Activated CD8-positive, alpha-beta T cell treated with anti-CD3 and anti-CD28 coated beads for 36 hours (primary cell): Measurements from ENCODE around the gene ESRP2. TPM values are rescaled to one million over a fixed set of nuclear protein-coding genes. Genes with fewer than 3 reads are reported as not detected.

Experiments
- ATAC-seq: fragments of 200-7000 bp; cut with Tn5 transposase; one replicate; pipeline ENCODE4 v1.10.0; 2021; ENCODE audit warnings: mild to moderate bottlenecking, moderate library complexity
- CTCF ChIA-PET: fragments of 350-600 bp; sonication (Branson Sonifier 250); formaldehyde crosslinking; loops from one replicate; lab custom pipeline; 2021; ENCODE audit warnings: antibody characterized with exemption; lab: Charles Lee
- POLR2A ChIA-PET: fragments of 350-600 bp; sonication (Branson Sonifier 250); formaldehyde crosslinking; loops from one replicate; lab custom pipeline; 2021; ENCODE audit warnings: antibody characterized with exemption; lab: Charles Lee
- DNase-seq: peaks from one replicate; pipeline ENCODE4 v3.0.0-alpha.2; 2020
- H3K27ac Mint-ChIP-seq: one replicate; pipeline ENCODE4 v1.8.0; 2021; ENCODE audit warnings: mild to moderate bottlenecking, mixed read lengths
- H3K27me3 Mint-ChIP-seq: one replicate; pipeline ENCODE4 v1.8.0; 2021; ENCODE audit warnings: mixed read lengths
- H3K36me3 Mint-ChIP-seq: one replicate; pipeline ENCODE4 v1.8.0; 2021; ENCODE audit warnings: low read depth, mixed read lengths
- H3K4me1 Mint-ChIP-seq: one replicate; pipeline ENCODE4 v1.8.0; 2021; ENCODE audit warnings: low read depth, mixed read lengths
- H3K4me3 Mint-ChIP-seq: one replicate; pipeline ENCODE4 v1.8.0; 2021; ENCODE audit warnings: mild to moderate bottlenecking, moderate library complexity, mixed read lengths
- H3K9me3 Mint-ChIP-seq: one replicate; pipeline ENCODE4 v1.8.0; 2021; ENCODE audit warnings: mixed read lengths
- CTCF ChIP-seq: fragments of 200-600 bp; IDR thresholded peaks from one replicate; pipeline ENCODE4 v1.8.0; 2022; ENCODE audit warnings: antibody characterized with exemption, mild to moderate bottlenecking
- intact Hi-C: fragments of 100-400 bp; cut with micrococcal nuclease; formaldehyde crosslinking; loops from one replicate; pipeline ENCODE4 v1.10.0; 2022
- total RNA-seq, 2 experiments: library from RNA; stranded (reverse); gene quantifications; one replicate each; pipeline ENCODE4 v1.2.3, GENCODE V29; 2021

ESRP2 gene
- total RNA-seq, 2 experiments from 2014 or later = 0.65 to 0.77 TPM

- ChIA-PET CTCF (interaction anchor here (0.6 to 9.0 kb wide), 4 partner anchors 13 to 372 kb away, joined by 3 to 444 read pairs (median 4); partner anchors contain the start of gene PLA2G15), POLR2A (interaction anchor here (0.6 to 3.8 kb wide), 4 partner anchors 13 to 148 kb away, joined by 3 to 22 read pairs (median 7); partner anchors contain the start of genes PLA2G15, PRMT7 and SLC7A6OS)
- Mint-ChIP-seq H3K4me3 (no peak overlapping the region), H3K36me3 (peaks cover 4% of the 10 kb centered on the region), H3K27ac (no peak overlapping the region), H3K9me3 (no peaks in the 10 kb centered on the region), H3K27me3 (no peaks in the 10 kb centered on the region), H3K4me1 (peaks cover 13% of the 10 kb centered on the region)
- intact Hi-C loops = no loop called here
- DNase-seq (no peak), ATAC-seq (no peak)
- TF ChIP-seq CTCF = no peak
Measured at GRCh38 chr16:68257906-68258800, 22.2 kb upstream of the ESRP2 start.

- H3K9me3 Mint-ChIP-seq = no peaks in the 10 kb centered on the region
Measured at GRCh38 chr16:68257251-68257905, 21.5 kb upstream of the ESRP2 start.

GRCh38 chr16:68255712-68256111 lies 19.8 kb upstream of the ESRP2 start:
- ATAC-seq (no peak), DNase-seq (no peak)
- peaks cover 5% of the 10 kb centered on the region for H3K36me3 Mint-ChIP-seq
- H3K4me1 Mint-ChIP-seq = peaks cover 4% of the 10 kb centered on the region
- no peak for TF ChIP-seq CTCF
- H3K4me3 Mint-ChIP-seq = no peak overlapping the region
- ChIA-PET CTCF (interaction anchor here (2.1 to 2.2 kb wide), 2 partner anchors 8 to 73 kb away, joined by 7 read pairs; partner anchors contain the start of gene SLC7A6), POLR2A (no interaction called here)
- H3K27ac Mint-ChIP-seq = no peak overlapping the region
- no peaks in the 10 kb centered on the region for H3K27me3 Mint-ChIP-seq
- intact Hi-C loops = no loop called here
- no peaks in the 10 kb centered on the region for H3K9me3 Mint-ChIP-seq

More at GRCh38 chr16:68257251-68257905, 21.5 kb upstream of the ESRP2 start:
- H3K36me3 Mint-ChIP-seq = peaks cover 4% of the 10 kb centered on the region
- intact Hi-C loops = no loop called here
- no peak overlapping the region for H3K27ac Mint-ChIP-seq
- no peaks in the 10 kb centered on the region for H3K27me3 Mint-ChIP-seq
- ATAC-seq = no peak
- ChIA-PET CTCF (interaction anchor here (0.6 to 9.0 kb wide), 4 partner anchors 13 to 372 kb away, joined by 3 to 444 read pairs (median 4); partner anchors contain the start of gene PLA2G15), POLR2A (interaction anchor here (3.6 to 3.8 kb wide), 2 partner anchors 12 to 54 kb away, joined by 11 to 22 read pairs; partner anchors contain the start of genes PLA2G15, PRMT7 and SLC7A6OS)
- H3K4me1 Mint-ChIP-seq = peaks cover 11% of the 10 kb centered on the region
- TF ChIP-seq CTCF = no peak
- no peak overlapping the region for H3K4me3 Mint-ChIP-seq
- peak; percentile 32 for DNase-seq

- no peaks in the 10 kb centered on the region for H3K27me3 Mint-ChIP-seq
- intact Hi-C loops = no loop called here
- ATAC-seq (no peak), DNase-seq (no peak)
- no peak overlapping the region for H3K27ac Mint-ChIP-seq
- CTCF ChIA-PET = interaction anchor here (1.0 to 2.2 kb wide), 2 partner anchors 10 to 79 kb away, joined by 3 to 7 read pairs; partner anchors contain the start of gene SLC7A6
- POLR2A ChIA-PET = interaction anchor here (2.0 kb wide), 1 partner anchor 9 kb away, joined by 8 read pairs; the partner anchor contains the start of gene PLA2G15
- no peak for TF ChIP-seq CTCF
- H3K4me3 Mint-ChIP-seq = no peak overlapping the region
- no peaks in the 10 kb centered on the region for H3K9me3 Mint-ChIP-seq
- H3K36me3 Mint-ChIP-seq = peaks cover 5% of the 10 kb centered on the region
- H3K4me1 Mint-ChIP-seq = peaks cover 4% of the 10 kb centered on the region
Measured at GRCh38 chr16:68253721-68254120, 17.8 kb upstream of the ESRP2 start.
